ENCODE measurements around the gene MAP1LC3B.
A peak's percentile ranks its signal among the peaks of the same experiment; 100 is the strongest.

MAP1LC3B gene

GRCh38 chr16:87409781-87410180 lies 17.6 kb downstream of the MAP1LC3B start:
- DNase-seq (ENCODE audit: low spot score), result no peak

GRCh38 chr16:87410530-87410929 lies 18.4 kb downstream of the MAP1LC3B start:
- DNase-seq (ENCODE audit: low spot score), result no peak

DNA sequence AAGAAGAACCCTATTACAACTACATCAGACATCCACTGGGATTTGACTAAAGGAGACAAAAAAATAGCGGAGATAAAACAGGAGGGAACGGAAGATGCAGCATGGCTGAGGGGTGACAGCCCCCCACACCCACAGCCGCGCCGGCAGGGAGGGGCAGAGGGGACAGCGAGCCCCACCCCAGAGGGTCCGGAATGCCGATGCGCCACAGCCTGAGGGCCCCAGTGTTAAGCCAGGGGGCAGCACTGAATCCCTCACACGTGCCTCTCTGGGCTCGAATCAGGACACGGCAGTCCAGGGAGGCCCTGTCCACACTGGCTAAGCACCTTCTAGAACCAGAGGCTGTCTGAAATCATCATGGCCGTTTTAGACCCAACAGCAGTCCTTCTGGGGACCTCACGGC lies 18.8 kb downstream of the MAP1LC3B start:
- no peak for DNase-seq (ENCODE audit: low spot score)

DNA sequence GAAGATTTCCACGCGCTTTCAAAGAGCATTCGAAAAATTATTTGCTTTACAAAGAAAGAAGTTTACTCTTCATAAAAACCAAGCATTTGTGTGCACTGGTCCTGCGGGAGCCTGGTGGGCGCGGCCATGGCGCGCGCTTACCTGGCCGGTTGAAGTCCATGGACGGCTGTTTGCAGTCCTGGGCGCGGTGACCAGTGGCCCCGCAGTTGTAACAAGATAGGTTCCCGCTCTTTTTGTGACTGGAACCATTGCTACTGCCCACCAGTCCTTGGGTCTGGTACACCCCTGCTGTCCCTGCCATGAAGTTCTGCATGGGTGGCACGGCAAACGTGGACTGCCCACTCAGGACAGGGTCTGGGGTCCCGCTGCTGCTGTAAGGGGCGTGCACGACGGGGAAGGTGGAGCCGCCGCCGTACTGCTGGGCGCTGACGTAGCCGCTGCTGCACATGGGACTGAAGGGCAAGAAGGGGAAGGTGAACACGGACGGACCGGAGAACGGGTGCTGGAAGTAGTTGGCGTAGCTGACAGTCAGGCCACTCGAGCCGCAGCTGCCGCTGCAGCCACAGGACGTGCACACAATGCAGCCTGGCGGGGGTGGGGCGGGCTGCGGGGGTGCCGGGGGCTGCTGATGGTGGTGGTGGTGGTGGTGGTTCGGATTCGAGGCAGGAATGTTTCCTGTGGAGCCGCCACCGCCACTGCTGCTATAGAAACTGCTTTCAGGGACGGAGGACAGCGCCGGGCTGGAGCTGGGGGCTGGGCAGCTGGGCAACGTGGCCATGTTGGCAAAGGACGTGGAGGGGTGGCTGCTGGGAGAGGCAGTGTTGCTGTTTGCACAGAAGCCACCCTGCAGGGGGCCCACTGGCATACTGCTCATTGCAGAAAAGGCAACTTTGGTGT lies 19.5 kb downstream of the MAP1LC3B start:
- no peak for DNase-seq (ENCODE audit: low spot score)

DNA sequence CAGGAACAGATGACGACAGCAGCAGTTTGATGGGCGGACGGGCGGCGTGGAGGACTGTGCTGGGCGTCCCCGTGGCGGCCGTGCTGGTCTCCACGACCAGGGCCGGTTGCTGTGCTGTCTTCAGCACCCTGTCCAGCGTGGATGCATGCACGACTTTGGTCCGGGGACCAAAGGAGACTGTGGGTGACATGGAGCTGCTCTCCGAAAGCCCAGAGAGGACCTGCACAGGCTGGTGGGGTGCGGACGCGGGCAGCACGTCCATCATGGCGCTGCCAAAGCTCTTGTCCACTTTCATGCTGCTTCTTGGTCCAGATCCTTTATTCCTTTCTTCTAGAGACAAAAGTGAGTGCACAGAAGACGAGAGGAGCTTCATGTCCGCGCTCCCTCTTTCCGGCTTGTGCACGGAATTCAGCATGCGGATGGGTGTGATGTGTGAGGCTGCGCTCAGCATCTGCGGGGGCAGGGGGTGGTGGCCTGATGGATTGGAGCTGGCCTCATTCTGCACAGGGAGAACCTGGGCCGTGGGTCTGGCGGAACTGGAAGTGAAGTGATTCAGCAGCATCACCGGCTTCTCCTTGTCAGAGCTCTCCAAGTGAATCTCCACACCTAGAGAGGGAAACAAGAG lies 20.3 kb downstream of the MAP1LC3B start:
- DNase-seq (ENCODE audit: low spot score), result no peak

DNA sequence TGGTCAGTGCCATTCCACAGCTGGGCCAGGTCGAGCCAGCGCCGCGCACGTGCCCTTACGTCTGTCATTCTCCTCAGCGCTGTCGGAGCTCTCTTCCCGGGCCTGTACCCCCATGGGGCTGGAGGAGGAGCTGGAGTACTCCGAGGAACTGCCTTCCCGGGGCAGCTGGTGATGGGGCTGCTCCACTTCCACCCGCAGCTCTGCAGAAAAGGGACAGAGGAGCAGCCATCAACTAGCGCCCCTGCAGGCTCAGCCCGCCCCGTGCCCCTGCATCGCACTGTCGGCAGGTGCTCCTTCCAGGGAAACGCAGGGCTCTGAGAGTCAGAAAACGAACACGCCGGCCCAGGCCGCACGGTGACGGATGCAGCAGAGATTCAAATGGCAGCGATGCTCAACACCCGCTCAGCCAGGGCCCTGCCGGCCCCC lies 20.9 kb downstream of the MAP1LC3B start:
- no peak for DNase-seq (ENCODE audit: low spot score)

DNA sequence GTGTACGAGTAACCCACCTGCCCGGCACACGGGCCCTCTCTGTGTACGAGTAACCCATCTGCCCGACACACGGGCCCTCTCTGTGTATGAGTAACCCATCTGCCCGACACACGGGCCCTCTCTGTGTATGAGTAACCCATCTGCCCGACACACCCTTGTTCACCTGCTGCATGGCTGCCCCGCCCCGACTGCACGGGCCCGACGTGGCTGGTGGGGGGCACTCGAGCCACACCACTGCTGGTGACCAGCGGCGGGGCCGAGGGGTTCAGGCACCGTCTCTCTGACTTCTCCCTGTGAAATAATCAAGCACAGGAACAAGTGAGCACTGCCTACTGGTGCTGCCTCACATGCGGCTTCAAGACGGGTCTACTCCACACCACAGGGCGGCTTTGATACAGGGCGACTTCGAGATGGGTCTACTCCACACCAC lies 22.1 kb downstream of the MAP1LC3B start:
- DNase-seq (ENCODE audit: low spot score), result no peak

DNA sequence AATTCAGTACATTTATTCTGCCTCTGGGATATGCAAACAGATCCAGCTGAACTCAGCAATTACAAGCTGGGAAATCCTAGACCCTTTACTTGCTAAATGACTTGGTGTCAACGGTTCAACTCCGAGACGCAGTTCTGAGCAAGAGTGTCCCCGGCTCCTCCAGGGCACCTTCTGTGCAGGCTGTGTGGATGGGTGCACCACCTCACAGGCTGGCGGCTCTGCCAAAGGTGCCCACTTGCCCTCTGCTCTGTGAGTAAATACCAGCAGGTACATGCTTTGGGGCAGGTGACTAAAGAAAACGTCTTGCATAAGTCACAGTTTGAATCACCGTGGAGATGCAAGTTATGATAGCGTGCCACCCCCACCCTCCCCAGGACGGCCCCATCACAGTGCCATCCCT lies 23.3 kb downstream of the MAP1LC3B start:
- DNase-seq (ENCODE audit: low spot score), result no peak

GRCh38 chr16:87416826-87417527 lies 24.8 kb downstream of the MAP1LC3B start:
- DNase-seq (ENCODE audit: low spot score), result peak; percentile 46

DNA sequence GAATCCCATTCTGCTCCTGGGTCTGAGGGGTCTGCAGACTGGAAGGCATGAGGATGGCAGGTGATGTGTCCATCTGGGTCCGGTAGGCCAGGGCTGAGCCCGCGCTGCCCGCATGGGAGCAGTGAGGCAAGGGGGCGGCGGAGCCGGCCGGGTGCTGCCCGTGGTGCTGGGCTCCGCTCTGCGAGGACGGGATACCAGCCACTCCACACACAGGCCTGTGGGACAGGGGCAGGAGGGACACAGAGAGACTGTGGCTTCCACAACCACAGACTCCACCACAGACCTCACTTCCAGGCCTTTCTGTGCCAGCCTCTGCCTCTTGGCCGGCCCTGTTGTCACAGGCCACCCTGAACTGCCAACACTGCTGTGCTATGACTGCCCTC lies 25.4 kb downstream of the MAP1LC3B start:
- DNase-seq (ENCODE audit: low spot score), result no peak

- DNase-seq (ENCODE audit: low spot score), result no peak
These were observed 26.1 kb downstream of the MAP1LC3B start for GRCh38 chr16:87418216-87418615.

DNA sequence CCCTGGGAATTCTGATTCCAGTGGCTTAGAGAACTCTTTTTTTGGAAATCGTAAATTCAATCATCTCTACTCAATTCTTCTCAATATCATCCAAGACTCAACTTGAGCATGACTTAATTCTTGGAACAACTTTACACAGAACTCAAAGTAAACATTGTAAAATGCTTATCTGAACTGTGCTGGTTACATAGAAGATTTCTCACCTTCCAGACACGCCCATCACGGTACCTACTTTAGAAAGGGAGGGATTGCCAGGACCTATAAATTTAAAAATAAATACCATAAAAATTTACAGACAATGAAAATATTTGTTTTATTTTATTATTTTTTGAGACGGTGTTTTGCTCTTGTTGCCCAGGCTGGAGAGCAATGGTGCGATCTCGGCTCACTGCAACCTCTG lies 26.5 kb downstream of the MAP1LC3B start:
- DNase-seq (ENCODE audit: low spot score), result no peak

DNA sequence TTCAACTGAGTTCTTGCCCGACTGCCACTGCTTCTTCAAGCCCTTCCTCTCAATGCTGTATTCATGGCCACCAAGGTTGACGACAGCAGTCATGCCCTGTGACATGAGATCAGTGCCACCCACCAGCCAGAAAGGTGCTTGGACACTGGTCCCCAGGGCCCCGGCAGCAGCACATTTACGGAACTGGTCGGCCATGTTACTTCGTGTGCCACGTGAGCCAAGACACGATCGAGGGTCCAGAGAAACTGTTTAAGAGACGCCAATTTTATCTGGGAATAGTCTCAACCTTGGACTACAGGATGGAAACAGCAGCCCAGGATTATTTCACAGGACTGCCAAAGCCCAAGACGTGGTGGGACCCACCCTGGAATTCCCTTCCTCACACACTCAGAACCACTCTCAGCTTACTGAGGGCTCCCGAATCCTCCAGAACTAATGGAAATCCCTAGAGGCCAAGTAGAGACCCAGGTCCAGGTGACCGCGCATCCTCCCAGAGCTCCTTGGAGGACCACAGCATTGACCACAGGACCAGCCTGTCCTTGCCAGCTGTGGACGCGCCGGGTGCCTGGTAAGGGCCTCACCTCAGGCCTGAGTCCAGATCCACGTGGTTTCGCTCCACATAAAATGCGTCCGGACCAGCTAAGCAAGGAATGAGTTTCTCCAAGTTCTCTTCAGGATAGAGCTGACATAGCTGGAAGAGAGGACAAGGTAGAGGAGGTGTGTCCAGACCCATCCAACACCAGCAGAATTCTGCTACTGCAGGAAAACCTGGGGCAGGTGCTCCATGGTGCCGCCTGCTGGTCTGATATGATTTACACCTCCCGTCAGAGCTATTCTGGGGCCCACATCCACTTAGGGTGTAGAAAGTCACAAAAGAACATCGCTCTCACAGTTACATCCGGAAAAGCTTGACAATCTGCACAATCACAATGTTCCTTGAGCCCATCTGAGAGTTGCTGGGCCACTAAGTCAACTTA lies 28.2 kb downstream of the MAP1LC3B start:
- no peak for DNase-seq (ENCODE audit: low spot score)

- DNase-seq (ENCODE audit: low spot score), result no peak
These were observed 29.1 kb downstream of the MAP1LC3B start for GRCh38 chr16:87421003-87421912.

DNA sequence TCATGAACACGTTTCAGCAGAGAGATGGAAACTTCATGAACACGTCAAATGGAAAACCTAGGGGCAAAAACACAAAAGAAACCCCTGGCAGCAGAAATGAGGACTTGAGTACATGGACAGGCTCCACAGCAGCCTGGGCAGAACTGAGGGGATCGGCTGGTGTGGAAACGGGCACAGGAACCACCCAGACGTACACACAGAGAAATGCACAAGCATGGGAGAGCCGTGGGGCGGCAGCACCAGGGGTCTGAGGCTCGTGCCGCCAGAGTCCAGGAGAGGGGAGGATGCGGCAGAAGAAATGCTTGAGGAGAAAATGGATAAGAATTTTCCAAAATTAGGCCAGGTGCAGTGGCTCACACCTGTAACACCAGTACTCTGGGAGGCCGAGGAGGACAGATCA lies 30.0 kb downstream of the MAP1LC3B start:
- DNase-seq (ENCODE audit: low spot score), result no peak

DNA sequence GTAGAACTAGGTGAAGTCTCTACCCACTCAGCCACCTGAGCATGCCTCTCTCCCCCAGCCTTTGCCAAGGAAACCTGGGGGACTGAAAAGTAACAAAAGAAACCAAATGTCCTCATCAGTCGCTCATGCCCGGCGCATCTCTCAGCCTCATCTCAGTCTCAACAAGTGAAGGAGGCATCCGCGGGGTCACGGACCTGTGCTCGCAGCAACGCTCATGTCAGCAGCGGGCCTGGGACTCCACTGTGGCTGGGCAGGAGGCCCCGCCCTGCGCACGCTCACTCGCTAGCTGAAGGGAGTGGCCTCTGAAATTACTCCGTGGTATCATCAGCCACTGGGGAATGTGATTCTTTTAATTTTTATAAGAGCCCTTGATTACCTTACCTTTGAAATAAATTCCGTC lies 31.3 kb downstream of the MAP1LC3B start:
- DNase-seq (ENCODE audit: low spot score), result no peak

GRCh38 chr16:87424266-87424665 lies 32.1 kb downstream of the MAP1LC3B start:
- DNase-seq (ENCODE audit: low spot score), result no peak

GRCh38 chr16:87425941-87426340 lies 33.8 kb downstream of the MAP1LC3B start:
- DNase-seq (ENCODE audit: low spot score), result no peak

- DNase-seq (ENCODE audit: low spot score), result no peak
These were observed 34.5 kb downstream of the MAP1LC3B start for GRCh38 chr16:87426423-87427215.

- peak; percentile 19 for DNase-seq (ENCODE audit: low spot score)
These were observed 39.8 kb downstream of the MAP1LC3B start for GRCh38 chr16:87431926-87432325.

Data from pons (tissue), 1 donor.